ENCODE measurements around the gene FYN.

The FYN gene

DNA sequence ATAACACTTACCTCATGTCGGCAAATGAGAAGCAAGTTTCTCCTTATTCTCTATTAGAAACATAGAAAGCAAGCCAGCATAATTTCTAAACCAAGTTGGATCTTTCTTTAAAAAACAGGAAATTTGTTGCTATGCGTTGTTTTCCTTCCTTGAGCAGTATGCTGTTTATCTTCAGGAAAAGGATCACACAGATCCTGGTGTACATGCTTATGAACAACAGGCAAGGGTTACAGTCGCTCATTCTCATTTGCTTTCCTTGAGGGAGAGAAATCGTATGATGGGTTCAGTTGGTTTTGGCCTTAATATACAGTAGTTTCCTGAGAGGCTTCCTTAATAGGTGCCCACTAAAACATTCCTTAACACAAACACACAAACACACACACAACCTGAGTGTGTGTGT is 118.8 kb downstream of the FYN start:
- H3K4me3 ChIP-seq (ENCODE audit: low read depth, low read length), result no peak overlapping the region
- TF ChIP-seq PATZ1 (tag by site-specific recombination; IDR thresholded peaks at IDR 0.05) (no peak), ZNF174 (tag by site-specific recombination; IDR thresholded peaks at IDR 0.05) (no peak), ZNF112 (tag by site-specific recombination; IDR thresholded peaks at IDR 0.05) (no peak), ZNF530 (tag by site-specific recombination; IDR thresholded peaks at IDR 0.05; ENCODE audit: low read depth) (no peak), ZSCAN4 (tag by site-specific recombination; IDR thresholded peaks at IDR 0.05) (no peak), KLF10 (tag by site-specific recombination; IDR thresholded peaks at IDR 0.05) (no peak), KLF7 (tag by site-specific recombination; IDR thresholded peaks at IDR 0.05; ENCODE audit: borderline replicate concordance) (no peak), ZNF501 (tag by site-specific recombination; IDR thresholded peaks at IDR 0.05) (no peak), TRIM28 (IDR thresholded peaks at IDR 0.05; ENCODE audit: borderline replicate concordance, low read length) (no peak), KLF16 (tag by site-specific recombination; IDR thresholded peaks at IDR 0.05) (no peak), ZNF629 (tag by site-specific recombination; IDR thresholded peaks at IDR 0.05) (no peak), ZSCAN16 (tag by site-specific recombination; IDR thresholded peaks at IDR 0.05) (no peak), ZNF837 (tag by site-specific recombination; IDR thresholded peaks at IDR 0.05) (no peak)
- no peaks in the 10 kb centered on the region for H3K4me1 ChIP-seq (ENCODE audit: control insufficient read depth, insufficient read depth, low read length)
- POLR2A ChIA-PET, result no interaction called here
- H3K9me3 ChIP-seq (ENCODE audit: control insufficient read depth, insufficient read depth, low read depth, low read length), result no peaks in the 10 kb centered on the region
- peaks cover 0 to 4% of the 10 kb centered on the region in 2 experiments; a peak in 1 of 3 replicates for H3K36me3 ChIP-seq (ENCODE audit: control insufficient read depth in 2 of 2, insufficient read depth in 1 of 2, low read length in 2 of 2)
- CTCF ChIA-PET, result interaction anchor here (0.8 kb wide), 1 partner anchor 16 kb away, joined by 4 read pairs; no protein-coding TSS in a partner anchor
- H3K27ac ChIP-seq (ENCODE audit: extremely low read depth, low read depth, low read length), result no peak overlapping the region

GRCh38 chr6:111753573-111753972 is 119.7 kb downstream of the FYN start:
- H3K9me3 ChIP-seq (ENCODE audit: control insufficient read depth, insufficient read depth, low read depth, low read length), result no peaks in the 10 kb centered on the region
- ChIA-PET CTCF (interaction anchor here (0.6 to 1.9 kb wide), 6 partner anchors 9 to 896 kb away, joined by 4 to 10 read pairs (median 5); no protein-coding TSS in a partner anchor), POLR2A (no interaction called here)
- no peak overlapping the region for H3K4me3 ChIP-seq (ENCODE audit: low read depth, low read length)
- H3K4me1 ChIP-seq (ENCODE audit: control insufficient read depth, insufficient read depth, low read length), result no peaks in the 10 kb centered on the region
- TF ChIP-seq ZSCAN16 (tag by site-specific recombination; IDR thresholded peaks at IDR 0.05) (no peak), PRDM2 (tag by site-specific recombination; IDR thresholded peaks at IDR 0.05; ENCODE audit: borderline replicate concordance) (no peak), ZSCAN23 (tag by site-specific recombination; IDR thresholded peaks at IDR 0.05) (no peak), ZNF654 (tag by site-specific recombination; IDR thresholded peaks at IDR 0.05; ENCODE audit: low read depth) (no peak), GLIS1 (tag by site-specific recombination; IDR thresholded peaks at IDR 0.05) (no peak), ZNF121 (tag by site-specific recombination; IDR thresholded peaks at IDR 0.05) (no peak), ZXDB (tag by site-specific recombination; IDR thresholded peaks at IDR 0.05) (no peak), ZNF2 (tag by site-specific recombination; IDR thresholded peaks at IDR 0.05) (no peak), ZNF664 (tag by site-specific recombination; IDR thresholded peaks at IDR 0.05) (no peak), ZNF146 (tag by site-specific recombination; IDR thresholded peaks at IDR 0.05) (no peak), TCF7L2 (IDR thresholded peaks at IDR 0.05; ENCODE audit: borderline replicate concordance, low read depth, low read length) (no peak)
- TF ChIP-seq, protein P1, sequence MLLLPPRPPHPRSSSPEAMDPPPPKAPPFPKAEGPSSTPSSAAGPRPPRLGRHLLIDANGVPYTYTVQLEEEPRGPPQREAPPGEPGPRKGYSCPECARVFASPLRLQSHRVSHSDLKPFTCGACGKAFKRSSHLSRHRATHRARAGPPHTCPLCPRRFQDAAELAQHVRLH (tag by site-specific recombination; IDR thresholded peaks at IDR 0.05), result no peak
- peaks cover 0 to 2% of the 10 kb centered on the region in 2 experiments; a peak in 1 of 3 replicates for H3K36me3 ChIP-seq (ENCODE audit: control insufficient read depth in 2 of 2, insufficient read depth in 1 of 2, low read length in 2 of 2)
- no peak overlapping the region for H3K27ac ChIP-seq (ENCODE audit: extremely low read depth, low read depth, low read length)

Data from HEK293 (cell line).